Thyroid gland (tissue), 4 donors: ENCODE data around the gene PRSS37.

Experiments used
- POLR2A ChIP-seq, 2 donors: fragments of 450-650 bp; IDR thresholded peaks; one replicate each; pipeline ENCODE4 v1.6.1; 2017; ENCODE audit warnings: antibody characterized with exemption in 2 of 2, mild to moderate bottlenecking in 2 of 2, moderate library complexity in 1 of 2
- TF ChIP-seq, protein P1 (sequence below), 6 experiments: fragments of 200-600 bp in 3 of 6; fragments of 450-650 bp in 3 of 6; sonication (generic) in 3 of 6; IDR thresholded peaks; one replicate each; pipeline ENCODE4 v1.5.1; 2016 to 2019; ENCODE audit warnings: antibody characterized with exemption in 6 of 6, mild to moderate bottlenecking in 2 of 6, inconsistent platforms in 1 of 6, moderate library complexity in 1 of 6

DNA sequence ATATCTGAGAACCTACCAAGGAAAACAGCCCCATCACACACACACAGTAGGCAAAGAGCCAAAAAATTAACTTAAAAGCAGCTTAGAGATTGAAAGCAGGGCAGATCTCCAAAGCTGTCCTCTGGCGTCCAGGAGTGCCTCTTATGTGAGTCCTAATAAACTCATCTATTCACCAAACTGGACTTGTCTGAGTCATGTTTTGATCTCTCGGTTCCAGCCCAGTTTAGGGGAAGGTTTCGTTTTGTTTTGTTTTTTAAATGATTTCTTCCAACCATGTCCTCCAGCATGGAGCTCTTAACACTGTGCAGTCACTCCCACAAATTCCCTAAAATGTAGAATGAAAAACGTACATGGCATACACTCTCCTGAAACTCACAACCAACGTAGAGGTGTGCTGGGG lies 6.7 kb upstream of the PRSS37 start:
- TF ChIP-seq, protein P1, sequence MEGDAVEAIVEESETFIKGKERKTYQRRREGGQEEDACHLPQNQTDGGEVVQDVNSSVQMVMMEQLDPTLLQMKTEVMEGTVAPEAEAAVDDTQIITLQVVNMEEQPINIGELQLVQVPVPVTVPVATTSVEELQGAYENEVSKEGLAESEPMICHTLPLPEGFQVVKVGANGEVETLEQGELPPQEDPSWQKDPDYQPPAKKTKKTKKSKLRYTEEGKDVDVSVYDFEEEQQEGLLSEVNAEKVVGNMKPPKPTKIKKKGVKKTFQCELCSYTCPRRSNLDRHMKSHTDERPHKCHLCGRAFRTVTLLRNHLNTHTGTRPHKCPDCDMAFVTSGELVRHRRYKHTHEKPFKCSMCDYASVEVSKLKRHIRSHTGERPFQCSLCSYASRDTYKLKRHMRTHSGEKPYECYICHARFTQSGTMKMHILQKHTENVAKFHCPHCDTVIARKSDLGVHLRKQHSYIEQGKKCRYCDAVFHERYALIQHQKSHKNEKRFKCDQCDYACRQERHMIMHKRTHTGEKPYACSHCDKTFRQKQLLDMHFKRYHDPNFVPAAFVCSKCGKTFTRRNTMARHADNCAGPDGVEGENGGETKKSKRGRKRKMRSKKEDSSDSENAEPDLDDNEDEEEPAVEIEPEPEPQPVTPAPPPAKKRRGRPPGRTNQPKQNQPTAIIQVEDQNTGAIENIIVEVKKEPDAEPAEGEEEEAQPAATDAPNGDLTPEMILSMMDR (IDR thresholded peaks at IDR 0.05), result no peak
- no peak for TF ChIP-seq POLR2A (IDR thresholded peaks at IDR 0.05)
